HCT116 (cell line): Measurements from ENCODE around the gene CEP290.

Experiments used
- CBX3 ChIP-seq: IDR thresholded peaks from 2 replicates; pipeline ENCODE4 v1.6.1; 2012; ENCODE audit warnings: low read depth
- ELF1 ChIP-seq: IDR thresholded peaks from 2 replicates; pipeline ENCODE4 v1.6.1; 2012; ENCODE audit warnings: low read depth, borderline replicate concordance
- EZH2 ChIP-seq: fragments of 200-600 bp; sonication (generic); IDR thresholded peaks from 2 replicates; pipeline ENCODE4 v1.6.1; 2017; ENCODE audit warnings: antibody characterized with exemption, mixed run types
- POLR2A ChIP-seq: IDR thresholded peaks from 2 replicates; pipeline ENCODE4 v1.7.0; 2011; ENCODE audit warnings: borderline replicate concordance; ENCODE audit not compliant: insufficient read depth, insufficient read length; ENCODE audit errors: extremely low read depth

- TF ChIP-seq EZH2 (no peak), CBX3 (no peak), POLR2A (no peak), ELF1 (no peak)
These were observed 9.5 kb downstream of the CEP290 start for GRCh38 chr12:88132392-88132791.
